Measurements from ENCODE around the gene RNASE9.

RNASE9 gene

DNA sequence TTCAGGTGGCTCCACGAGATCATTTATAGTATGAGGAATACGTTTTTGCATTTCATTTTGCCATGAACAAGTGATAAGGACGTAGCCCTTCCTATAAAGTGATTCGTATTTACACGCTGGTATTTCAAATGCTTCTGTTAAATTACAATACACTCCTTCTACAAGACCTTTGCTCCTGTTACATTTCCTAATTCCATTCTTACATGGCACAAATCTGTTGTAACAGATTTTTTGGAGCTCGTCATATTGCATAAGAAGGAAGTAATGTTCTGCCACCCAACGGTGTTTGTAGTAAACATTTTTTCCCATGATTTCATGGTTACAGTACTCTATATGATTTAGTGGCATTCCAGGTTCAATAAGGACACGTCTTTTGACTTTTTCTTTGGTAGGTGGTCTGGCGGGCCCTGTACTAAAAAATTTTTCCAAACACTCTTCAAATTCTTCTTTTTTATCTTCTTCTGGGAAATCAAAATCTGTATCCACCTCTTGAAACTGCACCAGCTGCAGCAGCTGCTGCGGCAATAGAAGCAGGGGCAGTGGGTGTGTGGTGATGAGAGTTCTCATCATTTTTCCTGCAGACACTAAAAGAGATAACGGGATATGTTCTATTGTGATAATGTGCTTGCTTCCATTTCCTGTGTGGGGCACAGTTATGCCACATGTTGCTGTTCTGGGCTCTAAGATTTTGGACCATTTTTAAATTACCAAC, 4.2 kb downstream of the RNASE9 start:
- Histone ChIP-seq H3K27ac (ENCODE audit: insufficient read depth, low read depth, low read length, poor library complexity, severe bottlenecking) (no peak overlapping the region), H3K4me3 (ENCODE audit: insufficient read depth, low read depth, low read length) (no peak overlapping the region), H3K4me1 (ENCODE audit: control insufficient read depth, insufficient read depth, low read length) (no peaks in the 10 kb centered on the region), H3K9me3 (ENCODE audit: control insufficient read depth, low read length) (no peaks in the 10 kb centered on the region), H3K36me3 (ENCODE audit: control insufficient read depth, insufficient read depth, low read length) (no peaks in the 10 kb centered on the region), H3K27me3 (ENCODE audit: control insufficient read depth, insufficient read depth, low read length, poor library complexity, severe bottlenecking) (no peaks in the 10 kb centered on the region)
- WGBS, 2 experiments, result 95% methylated on average over 11 of the region's 11 CpGs

DNA sequence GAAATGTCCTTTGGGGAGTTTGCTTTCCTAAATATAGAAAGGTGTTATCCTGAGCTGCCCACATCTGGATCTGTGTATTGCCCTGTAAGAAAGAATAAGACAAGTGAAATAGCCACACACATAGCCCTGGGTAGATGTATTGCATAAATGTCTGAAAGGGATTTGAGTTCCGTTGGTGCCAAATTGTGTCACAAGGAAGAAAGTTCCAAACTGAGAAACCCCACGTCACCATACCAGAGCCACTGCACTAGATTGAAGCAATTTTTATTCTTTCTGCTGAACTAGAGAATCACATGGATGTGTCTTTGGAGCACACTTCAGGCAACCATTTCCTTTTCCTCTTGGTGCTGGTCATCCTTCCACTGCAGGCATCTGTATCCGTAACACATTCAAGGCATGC, 5.0 kb downstream of the RNASE9 start:
- Histone ChIP-seq H3K9me3 (ENCODE audit: control insufficient read depth, low read length) (no peaks in the 10 kb centered on the region), H3K36me3 (ENCODE audit: control insufficient read depth, insufficient read depth, low read length) (no peaks in the 10 kb centered on the region), H3K27me3 (ENCODE audit: control insufficient read depth, insufficient read depth, low read length, poor library complexity, severe bottlenecking) (no peaks in the 10 kb centered on the region), H3K4me1 (ENCODE audit: control insufficient read depth, insufficient read depth, low read length) (no peaks in the 10 kb centered on the region), H3K27ac (ENCODE audit: insufficient read depth, low read depth, low read length, poor library complexity, severe bottlenecking) (no peak overlapping the region), H3K4me3 (ENCODE audit: insufficient read depth, low read depth, low read length) (no peak overlapping the region)
- 88 to 90% methylated on average over 3 of the region's 3 CpGs for WGBS, 2 experiments

DNA sequence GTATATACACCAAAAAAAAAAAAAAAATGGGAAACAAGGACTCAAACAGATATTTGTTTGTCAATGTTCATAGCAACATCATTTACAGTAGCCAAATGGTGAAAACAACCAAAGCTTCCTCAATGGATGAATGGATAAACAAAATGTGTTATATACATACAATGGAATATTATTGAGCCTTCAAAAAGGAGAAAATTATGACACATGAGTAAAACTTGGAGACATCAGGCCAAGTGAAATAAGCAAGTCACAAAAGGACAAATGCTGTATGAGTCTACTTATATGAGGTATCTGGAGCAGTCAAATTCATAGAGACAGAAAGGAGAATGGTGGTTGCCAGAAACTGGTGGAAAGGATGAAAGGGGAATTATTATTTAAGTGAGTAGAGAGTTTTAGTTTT, 7.8 kb downstream of the RNASE9 start:
- no peak overlapping the region for H3K27ac ChIP-seq (ENCODE audit: insufficient read depth, low read depth, low read length, poor library complexity, severe bottlenecking)
- H3K9me3 ChIP-seq (ENCODE audit: control insufficient read depth, low read length), result no peaks in the 10 kb centered on the region
- no peak overlapping the region for H3K4me3 ChIP-seq (ENCODE audit: insufficient read depth, low read depth, low read length)
- no peaks in the 10 kb centered on the region for H3K4me1 ChIP-seq (ENCODE audit: control insufficient read depth, insufficient read depth, low read length)
- H3K36me3 ChIP-seq (ENCODE audit: control insufficient read depth, insufficient read depth, low read length), result no peaks in the 10 kb centered on the region
- no peaks in the 10 kb centered on the region for H3K27me3 ChIP-seq (ENCODE audit: control insufficient read depth, insufficient read depth, low read length, poor library complexity, severe bottlenecking)

DNA sequence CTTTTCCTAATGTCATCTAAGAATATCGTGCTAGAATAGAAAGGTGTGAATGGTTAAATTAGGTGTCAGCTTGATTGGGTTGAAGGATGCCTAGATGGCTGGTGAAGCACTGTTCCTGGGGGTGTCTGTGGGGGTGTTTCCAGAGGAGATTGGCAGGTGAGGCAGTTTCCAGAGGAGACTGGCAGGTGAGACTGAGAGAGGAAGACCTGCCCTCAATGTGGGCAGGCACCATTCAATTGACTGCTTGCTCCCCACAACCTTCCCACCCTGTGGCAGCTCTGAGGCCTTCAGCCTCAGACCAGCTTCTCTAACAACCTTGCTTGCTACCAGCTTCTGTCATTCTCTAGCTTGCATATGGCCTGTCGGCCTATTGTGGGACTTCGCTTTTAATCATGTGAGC, 9.2 kb downstream of the RNASE9 start:
- Histone ChIP-seq H3K4me1 (ENCODE audit: control insufficient read depth, insufficient read depth, low read length) (no peaks in the 10 kb centered on the region), H3K36me3 (ENCODE audit: control insufficient read depth, insufficient read depth, low read length) (no peaks in the 10 kb centered on the region), H3K9me3 (ENCODE audit: control insufficient read depth, low read length) (no peaks in the 10 kb centered on the region), H3K4me3 (ENCODE audit: insufficient read depth, low read depth, low read length) (no peak overlapping the region), H3K27ac (ENCODE audit: insufficient read depth, low read depth, low read length, poor library complexity, severe bottlenecking) (no peak overlapping the region), H3K27me3 (ENCODE audit: control insufficient read depth, insufficient read depth, low read length, poor library complexity, severe bottlenecking) (no peaks in the 10 kb centered on the region)
- WGBS, 2 experiments, result 95 to 96% methylated on average over 3 of the region's 3 CpGs

DNA sequence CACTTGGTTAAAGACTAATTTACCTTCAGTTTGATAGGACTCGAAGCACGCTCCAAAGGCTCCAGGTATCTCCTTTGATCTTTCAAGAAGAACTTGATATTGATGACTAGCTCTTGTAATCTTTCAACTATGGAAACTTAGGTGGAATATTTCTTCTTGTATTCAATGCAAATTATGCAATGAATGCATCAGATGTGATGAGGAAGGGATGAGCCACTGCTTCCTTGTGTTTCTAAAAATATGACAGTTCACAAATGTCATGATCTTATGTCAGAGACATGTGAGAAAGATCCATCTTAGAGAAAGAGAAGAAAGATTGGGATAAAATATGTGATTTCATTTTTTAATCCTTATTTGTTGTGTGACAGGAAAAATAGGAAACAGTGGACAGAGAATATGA, 9.9 kb downstream of the RNASE9 start:
- H3K4me3 ChIP-seq (ENCODE audit: insufficient read depth, low read depth, low read length), result no peak overlapping the region
- WGBS, 2 experiments, result 98 to 100% methylated on average over 2 of the region's 2 CpGs
- no peaks in the 10 kb centered on the region for H3K9me3 ChIP-seq (ENCODE audit: control insufficient read depth, low read length)
- no peaks in the 10 kb centered on the region for H3K4me1 ChIP-seq (ENCODE audit: control insufficient read depth, insufficient read depth, low read length)
- no peaks in the 10 kb centered on the region for H3K27me3 ChIP-seq (ENCODE audit: control insufficient read depth, insufficient read depth, low read length, poor library complexity, severe bottlenecking)
- H3K27ac ChIP-seq (ENCODE audit: insufficient read depth, low read depth, low read length, poor library complexity, severe bottlenecking), result no peak overlapping the region
- no peaks in the 10 kb centered on the region for H3K36me3 ChIP-seq (ENCODE audit: control insufficient read depth, insufficient read depth, low read length)

DNA sequence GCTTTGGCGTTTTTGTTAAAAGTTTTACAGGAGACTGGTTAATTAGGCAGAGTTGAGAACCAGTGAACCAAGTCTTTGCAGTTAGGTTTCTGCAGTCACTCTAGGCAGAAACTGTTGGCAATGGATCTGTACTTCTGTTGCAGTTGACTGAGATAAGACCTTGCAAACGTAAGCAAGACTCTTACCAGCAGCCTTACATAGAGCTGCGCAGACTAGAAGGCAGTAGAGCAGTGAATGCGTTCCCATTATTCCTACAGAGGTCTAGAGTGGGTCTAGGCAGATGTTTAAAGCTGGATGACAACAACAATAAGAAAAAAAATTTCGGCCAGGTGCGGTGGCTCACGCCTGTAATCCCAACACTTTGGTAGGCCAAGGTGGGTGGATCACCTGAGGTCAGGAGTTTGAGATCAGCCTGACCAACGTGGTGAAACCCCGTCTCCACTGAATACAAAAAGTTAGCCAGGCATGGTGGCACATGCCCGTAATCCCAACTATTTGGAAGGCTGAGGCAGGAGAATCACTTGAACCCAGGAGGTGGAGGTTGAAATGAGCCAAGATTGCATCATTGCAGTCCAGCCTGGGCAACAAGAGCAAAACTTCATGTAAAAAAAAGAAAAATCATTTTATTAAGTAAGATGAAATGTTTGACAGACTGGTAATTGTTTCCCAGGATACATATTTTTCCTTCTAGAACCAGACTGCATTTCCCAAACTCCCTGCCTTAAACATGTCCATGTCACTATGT, 12.3 kb downstream of the RNASE9 start:
- H3K36me3 ChIP-seq (ENCODE audit: control insufficient read depth, insufficient read depth, low read length), result no peaks in the 10 kb centered on the region
- no peak overlapping the region for H3K4me3 ChIP-seq (ENCODE audit: insufficient read depth, low read depth, low read length)
- no peak overlapping the region for H3K27ac ChIP-seq (ENCODE audit: insufficient read depth, low read depth, low read length, poor library complexity, severe bottlenecking)
- WGBS, 2 experiments, result 92 to 96% methylated on average over 10 of the region's 10 CpGs
- no peaks in the 10 kb centered on the region for H3K9me3 ChIP-seq (ENCODE audit: control insufficient read depth, low read length)
- H3K27me3 ChIP-seq (ENCODE audit: control insufficient read depth, insufficient read depth, low read length, poor library complexity, severe bottlenecking), result no peaks in the 10 kb centered on the region
- H3K4me1 ChIP-seq (ENCODE audit: control insufficient read depth, insufficient read depth, low read length), result no peaks in the 10 kb centered on the region

DNA sequence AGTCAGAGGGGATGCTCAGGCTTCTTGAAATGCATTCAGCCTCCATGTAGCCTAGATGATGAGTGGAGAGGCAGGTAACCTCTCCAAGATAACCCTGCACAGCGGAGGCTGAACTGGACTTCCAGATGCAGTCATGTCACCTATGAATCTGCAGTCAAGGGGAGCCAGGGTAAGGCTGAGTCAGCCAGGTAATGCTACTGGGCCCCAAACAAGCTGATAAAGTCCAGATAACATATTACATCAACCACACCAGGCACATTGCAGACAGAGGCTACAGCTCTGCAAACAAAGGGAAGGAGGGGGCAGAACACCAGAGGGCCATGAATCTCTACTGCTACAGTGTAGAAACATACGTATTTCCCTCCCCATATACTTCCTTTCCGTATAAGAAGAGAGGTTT, 14.0 kb downstream of the RNASE9 start:
- Histone ChIP-seq H3K9me3 (ENCODE audit: control insufficient read depth, low read length) (no peaks in the 10 kb centered on the region), H3K27me3 (ENCODE audit: control insufficient read depth, insufficient read depth, low read length, poor library complexity, severe bottlenecking) (no peaks in the 10 kb centered on the region), H3K4me1 (ENCODE audit: control insufficient read depth, insufficient read depth, low read length) (no peaks in the 10 kb centered on the region), H3K27ac (ENCODE audit: insufficient read depth, low read depth, low read length, poor library complexity, severe bottlenecking) (no peak overlapping the region), H3K4me3 (ENCODE audit: insufficient read depth, low read depth, low read length) (no peak overlapping the region), H3K36me3 (ENCODE audit: control insufficient read depth, insufficient read depth, low read length) (no peaks in the 10 kb centered on the region)
- 89 to 98% methylated on average over 1 to 3 of the region's 3 CpGs for WGBS, 2 experiments

DNA sequence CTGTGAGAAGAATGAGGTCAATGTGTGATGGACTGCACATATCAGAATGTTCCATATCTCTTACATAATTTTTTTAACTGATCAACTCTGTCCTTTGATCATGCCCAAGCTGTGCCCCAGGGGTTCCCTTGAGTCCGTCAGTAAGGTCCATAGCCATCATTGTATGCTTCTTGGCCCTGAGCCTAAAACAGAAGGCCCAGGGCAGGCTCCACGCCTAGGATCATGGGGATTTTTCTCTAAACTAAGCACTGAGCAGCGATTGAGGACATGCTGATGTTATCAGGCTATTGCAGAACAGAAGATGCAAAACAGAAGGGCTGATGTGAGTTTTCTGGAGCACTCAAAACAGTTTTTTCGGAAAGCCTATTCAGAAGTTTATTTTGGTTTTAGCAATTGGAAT, 20.9 kb downstream of the RNASE9 start:
- Histone ChIP-seq H3K9me3 (ENCODE audit: control insufficient read depth, low read length) (no peaks in the 10 kb centered on the region), H3K27ac (ENCODE audit: insufficient read depth, low read depth, low read length, poor library complexity, severe bottlenecking) (no peak overlapping the region), H3K4me1 (ENCODE audit: control insufficient read depth, insufficient read depth, low read length) (no peaks in the 10 kb centered on the region), H3K27me3 (ENCODE audit: control insufficient read depth, insufficient read depth, low read length, poor library complexity, severe bottlenecking) (no peaks in the 10 kb centered on the region), H3K36me3 (ENCODE audit: control insufficient read depth, insufficient read depth, low read length) (no peaks in the 10 kb centered on the region), H3K4me3 (ENCODE audit: insufficient read depth, low read depth, low read length) (no peak overlapping the region)
- WGBS, 2 experiments, result 87 to 88% methylated on average over 4 of the region's 4 CpGs

DNA sequence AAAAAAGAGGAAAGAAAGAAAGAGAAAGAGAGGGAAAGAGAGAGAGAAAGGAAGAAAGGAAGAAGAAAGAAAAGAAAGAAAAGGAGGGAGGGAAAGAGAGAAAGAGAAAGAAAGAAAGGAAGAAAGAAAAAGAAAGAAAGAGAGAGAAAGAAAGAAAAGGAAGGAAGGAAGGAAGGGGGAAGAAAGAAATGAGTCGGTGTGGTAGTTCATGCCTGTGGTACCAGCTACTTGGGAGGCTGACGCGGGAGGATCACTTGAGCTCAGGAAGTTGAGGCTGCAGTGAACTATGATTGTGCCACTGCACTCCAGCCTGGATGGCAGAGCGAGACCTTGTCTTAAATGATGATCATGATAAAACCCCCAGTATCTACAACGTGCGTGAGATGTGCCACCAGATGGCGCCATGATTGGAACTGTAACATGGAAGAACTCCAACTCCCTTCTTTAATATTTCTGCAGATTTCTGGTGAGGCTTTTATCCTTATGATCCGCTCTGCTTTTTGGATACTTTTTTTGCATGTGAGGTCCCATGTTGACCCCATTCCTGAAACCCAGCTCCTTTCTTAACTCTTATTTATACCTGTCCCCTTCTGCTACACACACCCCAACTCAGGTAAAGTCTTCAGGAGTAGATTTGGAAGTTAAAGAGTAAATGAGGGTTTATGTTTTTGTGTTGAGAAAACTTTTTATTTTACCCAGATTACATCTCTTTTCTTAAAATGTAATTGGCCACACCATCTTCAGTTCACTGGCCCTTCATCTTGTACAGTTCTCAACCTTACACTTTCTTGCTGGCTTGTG, 29.9 kb downstream of the RNASE9 start:
- Histone ChIP-seq H3K4me1 (ENCODE audit: control insufficient read depth, insufficient read depth, low read length) (no peaks in the 10 kb centered on the region), H3K27ac (ENCODE audit: insufficient read depth, low read depth, low read length, poor library complexity, severe bottlenecking) (no peak overlapping the region), H3K9me3 (ENCODE audit: control insufficient read depth, low read length) (no peaks in the 10 kb centered on the region), H3K27me3 (ENCODE audit: control insufficient read depth, insufficient read depth, low read length, poor library complexity, severe bottlenecking) (no peaks in the 10 kb centered on the region), H3K36me3 (ENCODE audit: control insufficient read depth, insufficient read depth, low read length) (no peaks in the 10 kb centered on the region), H3K4me3 (ENCODE audit: insufficient read depth, low read depth, low read length) (no peak overlapping the region)
- 33 to 34% methylated on average over 8 of the region's 8 CpGs for WGBS, 2 experiments

DNA sequence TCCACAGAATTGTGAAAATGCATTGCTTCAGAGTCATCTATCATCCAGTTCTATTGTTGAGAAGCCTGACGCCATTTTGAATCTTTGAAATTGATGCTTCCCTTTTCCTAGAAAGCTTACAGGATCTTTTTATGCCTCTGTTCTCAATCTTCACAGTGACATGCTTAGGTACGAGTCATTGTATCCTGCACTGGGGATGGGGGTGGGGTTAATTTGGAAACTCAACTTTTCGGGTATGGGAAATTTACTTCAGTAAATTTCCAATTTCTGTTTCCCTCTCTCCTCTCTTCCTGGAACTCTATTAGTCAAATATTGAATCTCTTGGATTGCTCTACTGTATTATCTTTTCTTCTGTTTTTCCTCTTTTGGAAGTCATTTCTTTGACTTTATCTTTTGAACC, 31.0 kb downstream of the RNASE9 start:
- no peak overlapping the region for H3K4me3 ChIP-seq (ENCODE audit: insufficient read depth, low read depth, low read length)
- 83 to 95% methylated on average over 2 of the region's 3 CpGs for WGBS, 2 experiments
- H3K27ac ChIP-seq (ENCODE audit: insufficient read depth, low read depth, low read length, poor library complexity, severe bottlenecking), result no peak overlapping the region
- no peaks in the 10 kb centered on the region for H3K27me3 ChIP-seq (ENCODE audit: control insufficient read depth, insufficient read depth, low read length, poor library complexity, severe bottlenecking)
- no peaks in the 10 kb centered on the region for H3K9me3 ChIP-seq (ENCODE audit: control insufficient read depth, low read length)
- no peaks in the 10 kb centered on the region for H3K4me1 ChIP-seq (ENCODE audit: control insufficient read depth, insufficient read depth, low read length)
- H3K36me3 ChIP-seq (ENCODE audit: control insufficient read depth, insufficient read depth, low read length), result no peaks in the 10 kb centered on the region
